Measurements from ENCODE around the gene HOXB6.
A peak's percentile ranks its signal among the peaks of the same experiment; 100 is the strongest.

The HOXB6 gene

GRCh38 chr17:48637323-48638260 lies 32.8 kb upstream of the HOXB6 start:
- TF ChIP-seq POU6F1 (CRISPR knock-in tag; IDR thresholded peaks at IDR 0.05; ENCODE audit: borderline replicate concordance, low read depth): no peak
- TF ChIP-seq ZNF565 (CRISPR knock-in tag; conservative IDR thresholded peaks at IDR 0.05; ENCODE audit: low read depth): no peak
- no peak for TF ChIP-seq PPARA (CRISPR knock-in tag; IDR thresholded peaks at IDR 0.05; ENCODE audit: borderline replicate concordance)
- TF ChIP-seq GLIS3 (CRISPR knock-in tag; IDR thresholded peaks at IDR 0.05): no peak
- TF ChIP-seq ZNF8 (CRISPR knock-in tag; IDR thresholded peaks at IDR 0.05): no peak
- no peak for TF ChIP-seq PATZ1 (CRISPR knock-in tag; IDR thresholded peaks at IDR 0.05; ENCODE audit: borderline replicate concordance)
- no peak for TF ChIP-seq ZFP3 (CRISPR knock-in tag; IDR thresholded peaks at IDR 0.05)
- no peak for TF ChIP-seq CSDC2 (CRISPR knock-in tag; IDR thresholded peaks at IDR 0.05)
- TF ChIP-seq BACH2 (CRISPR knock-in tag; IDR thresholded peaks at IDR 0.05; ENCODE audit: borderline replicate concordance): no peak
- TF ChIP-seq ARNTL (CRISPR knock-in tag; IDR thresholded peaks at IDR 0.05; ENCODE audit: borderline replicate concordance, low read depth): no peak
- TF ChIP-seq ZFP30 (CRISPR knock-in tag; IDR thresholded peaks at IDR 0.05): no peak
- TF ChIP-seq OSR1 (CRISPR knock-in tag; IDR thresholded peaks at IDR 0.05): no peak
- no peak for TF ChIP-seq TCF4 (CRISPR knock-in tag; IDR thresholded peaks at IDR 0.05; ENCODE audit: borderline replicate concordance)
- TF ChIP-seq, protein P1, sequence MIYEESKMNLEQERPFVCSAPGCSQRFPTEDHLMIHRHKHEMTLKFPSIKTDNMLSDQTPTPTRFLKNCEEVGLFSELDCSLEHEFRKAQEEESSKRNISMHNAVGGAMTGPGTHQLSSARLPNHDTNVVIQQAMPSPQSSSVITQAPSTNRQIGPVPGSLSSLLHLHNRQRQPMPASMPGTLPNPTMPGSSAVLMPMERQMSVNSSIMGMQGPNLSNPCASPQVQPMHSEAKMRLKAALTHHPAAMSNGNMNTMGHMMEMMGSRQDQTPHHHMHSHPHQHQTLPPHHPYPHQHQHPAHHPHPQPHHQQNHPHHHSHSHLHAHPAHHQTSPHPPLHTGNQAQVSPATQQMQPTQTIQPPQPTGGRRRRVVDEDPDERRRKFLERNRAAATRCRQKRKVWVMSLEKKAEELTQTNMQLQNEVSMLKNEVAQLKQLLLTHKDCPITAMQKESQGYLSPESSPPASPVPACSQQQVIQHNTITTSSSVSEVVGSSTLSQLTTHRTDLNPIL (CRISPR knock-in tag; IDR thresholded peaks at IDR 0.05; ENCODE audit: low read depth): no peak
- no peak for ATAC-seq

- TF ChIP-seq ARNTL (CRISPR knock-in tag; IDR thresholded peaks at IDR 0.05; ENCODE audit: borderline replicate concordance, low read depth): no peak
- no peak for TF ChIP-seq ESRRG (CRISPR knock-in tag; IDR thresholded peaks at IDR 0.05)
- TF ChIP-seq POU6F1 (CRISPR knock-in tag; IDR thresholded peaks at IDR 0.05; ENCODE audit: borderline replicate concordance, low read depth): no peak
- TF ChIP-seq CSDC2 (CRISPR knock-in tag; IDR thresholded peaks at IDR 0.05): no peak
- ATAC-seq: peak; percentile 94
These were observed 31.6 kb upstream of the HOXB6 start for GRCh38 chr17:48636177-48637018.

- ATAC-seq: no peak
- TF ChIP-seq CSDC2 (CRISPR knock-in tag; IDR thresholded peaks at IDR 0.05) (no peak), POU6F1 (CRISPR knock-in tag; IDR thresholded peaks at IDR 0.05; ENCODE audit: borderline replicate concordance, low read depth) (no peak), ZNF565 (CRISPR knock-in tag; conservative IDR thresholded peaks at IDR 0.05; ENCODE audit: low read depth) (no peak), TOX (CRISPR knock-in tag; IDR thresholded peaks at IDR 0.05; ENCODE audit: borderline replicate concordance) (no peak), ARNTL (CRISPR knock-in tag; IDR thresholded peaks at IDR 0.05; ENCODE audit: borderline replicate concordance, low read depth) (no peak), RARB (CRISPR knock-in tag; IDR thresholded peaks at IDR 0.05) (no peak), ZNF70 (CRISPR knock-in tag; IDR thresholded peaks at IDR 0.05) (no peak), BACH2 (CRISPR knock-in tag; IDR thresholded peaks at IDR 0.05; ENCODE audit: borderline replicate concordance) (no peak), TSHZ2 (CRISPR knock-in tag; IDR thresholded peaks at IDR 0.05) (no peak), TCF4 (CRISPR knock-in tag; IDR thresholded peaks at IDR 0.05; ENCODE audit: borderline replicate concordance) (no peak), OSR1 (CRISPR knock-in tag; IDR thresholded peaks at IDR 0.05) (no peak)
- TF ChIP-seq, protein P2, sequence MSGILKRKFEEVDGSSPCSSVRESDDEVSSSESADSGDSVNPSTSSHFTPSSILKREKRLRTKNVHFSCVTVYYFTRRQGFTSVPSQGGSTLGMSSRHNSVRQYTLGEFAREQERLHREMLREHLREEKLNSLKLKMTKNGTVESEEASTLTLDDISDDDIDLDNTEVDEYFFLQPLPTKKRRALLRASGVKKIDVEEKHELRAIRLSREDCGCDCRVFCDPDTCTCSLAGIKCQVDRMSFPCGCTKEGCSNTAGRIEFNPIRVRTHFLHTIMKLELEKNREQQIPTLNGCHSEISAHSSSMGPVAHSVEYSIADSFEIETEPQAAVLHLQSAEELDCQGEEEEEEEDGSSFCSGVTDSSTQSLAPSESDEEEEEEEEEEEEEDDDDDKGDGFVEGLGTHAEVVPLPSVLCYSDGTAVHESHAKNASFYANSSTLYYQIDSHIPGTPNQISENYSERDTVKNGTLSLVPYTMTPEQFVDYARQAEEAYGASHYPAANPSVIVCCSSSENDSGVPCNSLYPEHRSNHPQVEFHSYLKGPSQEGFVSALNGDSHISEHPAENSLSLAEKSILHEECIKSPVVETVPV (CRISPR knock-in tag; IDR thresholded peaks at IDR 0.05): no peak
These were observed 29.9 kb upstream of the HOXB6 start for GRCh38 chr17:48634493-48635208.

Measured in SK-N-SH treated with all-trans-retinoic acid at 6 μM for 48 hours (cell line).